ENCODE results near the gene DDX39A.

- TF ChIP-seq BHLHE40 (IDR thresholded peaks at IDR 0.05; ENCODE audit: borderline replicate concordance) (no peak), FOXM1 (IDR thresholded peaks at IDR 0.05; ENCODE audit: borderline replicate concordance) (no peak), PKNOX1 (IDR thresholded peaks at IDR 0.05) (no peak), L3MBTL2 (conservative IDR thresholded peaks at IDR 0.05) (no peak), ARNT (IDR thresholded peaks at IDR 0.05) (no peak), SP1 (IDR thresholded peaks at IDR 0.05) (no peak), HDGF (IDR thresholded peaks at IDR 0.05; ENCODE audit: borderline replicate concordance) (no peak), SUZ12 (IDR thresholded peaks at IDR 0.05) (no peak), ELF4 (IDR thresholded peaks at IDR 0.05) (no peak), TARDBP (IDR thresholded peaks at IDR 0.05) (no peak), ZNF384 (IDR thresholded peaks at IDR 0.05) (no peak), FOXA1 (IDR thresholded peaks at IDR 0.05) (no peak), LEF1 (IDR thresholded peaks at IDR 0.05; ENCODE audit: borderline replicate concordance) (no peak), FOXK2 (IDR thresholded peaks at IDR 0.05) (no peak)
Observed at GRCh38 chr19:14405380-14405757, 13.8 kb downstream of the DDX39A start.

All from HEK293T (cell line).